ENCODE results near the gene IFNK.

The IFNK gene

DNA sequence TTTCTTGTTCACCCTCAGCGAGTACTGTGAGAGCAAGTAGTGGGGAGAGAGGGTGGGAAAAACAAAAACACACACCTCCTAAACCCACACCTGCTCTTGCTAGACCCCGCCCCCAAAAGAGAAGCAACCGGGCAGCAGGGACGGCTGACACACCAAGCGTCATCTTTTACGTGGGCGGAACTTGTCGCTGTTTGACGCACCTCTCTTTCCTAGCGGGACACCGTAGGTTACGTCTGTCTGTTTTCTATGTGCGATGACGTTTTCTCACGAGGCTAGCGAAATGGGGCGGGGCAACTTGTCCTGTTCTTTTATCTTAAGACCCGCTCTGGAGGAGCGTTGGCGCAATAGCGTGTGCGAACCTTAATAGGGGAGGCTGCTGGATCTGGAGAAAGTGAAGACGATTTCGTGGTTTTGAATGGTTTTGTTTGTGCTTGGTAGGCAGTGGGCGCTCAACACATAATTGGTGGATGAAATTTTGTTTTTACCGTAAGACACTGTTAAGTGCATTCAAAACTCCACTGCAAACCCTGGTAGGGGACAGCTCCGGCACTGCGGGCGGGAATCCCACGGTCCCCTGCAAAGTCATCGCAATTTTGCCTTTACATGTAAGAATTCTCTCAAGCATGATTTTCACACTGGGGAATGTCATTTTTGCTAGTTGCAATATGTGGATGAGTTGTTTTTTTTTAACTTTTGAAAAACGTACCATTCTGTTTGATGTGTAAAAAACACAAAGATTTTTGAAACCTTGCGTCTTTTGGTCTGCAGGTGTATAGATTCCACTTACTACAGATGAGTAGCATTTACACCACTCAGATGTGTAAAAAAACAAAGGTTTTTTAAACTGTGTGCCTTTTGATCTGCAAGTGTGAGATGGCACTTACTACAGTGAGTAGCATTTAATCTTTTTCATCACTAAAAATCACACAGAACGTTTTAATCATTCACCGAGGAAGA, 49.8 kb downstream of the IFNK start:
- peak; percentile 95 for DNase-seq (ENCODE audit: low read depth, low spot score)
